ENCODE data around the gene ZNF488.
"Not testable (repeated sequence)": the region's sequence is repeated elsewhere in the genome, so short reads cannot be mapped to it uniquely, and the experiment has no call there.

The ZNF488 gene

GRCh38 chr10:47420305-47421056 is 36.4 kb upstream of the ZNF488 start:
- no peaks in the 10 kb centered on the region for H3K4me1 ChIP-seq (ENCODE audit: control insufficient read depth, low read depth, low read length)
- no peak overlapping the region for H3K27ac ChIP-seq (ENCODE audit: low read depth, low read length)
- H3K36me3 ChIP-seq (ENCODE audit: control insufficient read depth, insufficient read depth, low read length), result no peaks in the 10 kb centered on the region
- no CpG with 5 or more reads among the region's 14 CpGs for WGBS (ENCODE audit: extremely low coverage, insufficient coverage, low lambda C conversion rate)
- H3K4ac ChIP-seq (ENCODE audit: low read depth, low read length), result no peak overlapping the region
- no peak overlapping the region for H4K5ac ChIP-seq (ENCODE audit: low read length)
- H3K56ac ChIP-seq (ENCODE audit: low read length), result no peak overlapping the region
- no peak overlapping the region for H3K4me3 ChIP-seq (ENCODE audit: low read length)
- no peak overlapping the region for H4K8ac ChIP-seq (ENCODE audit: low read depth, low read length)
- no peak overlapping the region for H2BK15ac ChIP-seq (replicated peaks; ENCODE audit: low read depth)
- H2AK5ac ChIP-seq (ENCODE audit: low read length), result no peak overlapping the region
- no peak overlapping the region for H2BK120ac ChIP-seq (ENCODE audit: low read depth, low read length)
- no peak overlapping the region for H3K23ac ChIP-seq (ENCODE audit: low read length)
- no peaks in the 10 kb centered on the region for H3K79me1 ChIP-seq (ENCODE audit: low read length)
- H3K9ac ChIP-seq (ENCODE audit: low read length), result no peak overlapping the region
- H3K27me3 ChIP-seq (ENCODE audit: insufficient read depth, low read length, poor library complexity), result no peaks in the 10 kb centered on the region
- DNase-seq, result no peak
- no peak overlapping the region for H2BK5ac ChIP-seq (ENCODE audit: low read length)
- no peak overlapping the region for H3K18ac ChIP-seq (ENCODE audit: low read length)
- no peak overlapping the region for H3K4me2 ChIP-seq (ENCODE audit: low read length)
- no peaks in the 10 kb centered on the region for H3K79me2 ChIP-seq (ENCODE audit: control insufficient read depth, insufficient read depth, low read length)

- Histone ChIP-seq H3K4me2 (ENCODE audit: low read length) (no peak overlapping the region), H2BK15ac (replicated peaks; ENCODE audit: low read depth) (no peak overlapping the region), H4K8ac (ENCODE audit: low read depth, low read length) (no peak overlapping the region), H3K36me3 (ENCODE audit: control insufficient read depth, insufficient read depth, low read length) (no peaks in the 10 kb centered on the region), H3K23ac (ENCODE audit: low read length) (no peak overlapping the region), H2BK5ac (ENCODE audit: low read length) (no peak overlapping the region), H3K27me3 (ENCODE audit: insufficient read depth, low read length, poor library complexity) (no peaks in the 10 kb centered on the region), H3K4me1 (ENCODE audit: control insufficient read depth, low read depth, low read length) (no peaks in the 10 kb centered on the region), H3K4ac (ENCODE audit: low read depth, low read length) (no peak overlapping the region), H2AK5ac (ENCODE audit: low read length) (no peak overlapping the region), H3K9ac (ENCODE audit: low read length) (no peak overlapping the region), H3K18ac (ENCODE audit: low read length) (no peak overlapping the region), H3K79me1 (ENCODE audit: low read length) (no peaks in the 10 kb centered on the region), H2BK120ac (ENCODE audit: low read depth, low read length) (no peak overlapping the region), H3K56ac (ENCODE audit: low read length) (no peak overlapping the region), H3K79me2 (ENCODE audit: control insufficient read depth, insufficient read depth, low read length) (no peaks in the 10 kb centered on the region), H4K5ac (ENCODE audit: low read length) (no peak overlapping the region), H3K27ac (ENCODE audit: low read depth, low read length) (no peak overlapping the region), H3K4me3 (ENCODE audit: low read length) (no peak overlapping the region)
- no peak for DNase-seq
- WGBS (ENCODE audit: extremely low coverage, insufficient coverage, low lambda C conversion rate), result no CpG with 5 or more reads among the region's 2 CpGs
These were observed 35.3 kb upstream of the ZNF488 start for GRCh38 chr10:47419421-47419820.

GRCh38 chr10:47418966-47419365 is 34.9 kb upstream of the ZNF488 start:
- H3K4me3 ChIP-seq (ENCODE audit: low read length), result no peak overlapping the region
- no peak overlapping the region for H3K4ac ChIP-seq (ENCODE audit: low read depth, low read length)
- H3K18ac ChIP-seq (ENCODE audit: low read length), result no peak overlapping the region
- no peak for DNase-seq
- H3K4me2 ChIP-seq (ENCODE audit: low read length), result no peak overlapping the region
- no peak overlapping the region for H3K9ac ChIP-seq (ENCODE audit: low read length)
- H3K79me2 ChIP-seq (ENCODE audit: control insufficient read depth, insufficient read depth, low read length), result no peaks in the 10 kb centered on the region
- H4K8ac ChIP-seq (ENCODE audit: low read depth, low read length), result no peak overlapping the region
- no peaks in the 10 kb centered on the region for H3K4me1 ChIP-seq (ENCODE audit: control insufficient read depth, low read depth, low read length)
- H2BK5ac ChIP-seq (ENCODE audit: low read length), result no peak overlapping the region
- H3K27ac ChIP-seq (ENCODE audit: low read depth, low read length), result no peak overlapping the region
- no CpG with 5 or more reads among the region's 4 CpGs for WGBS (ENCODE audit: extremely low coverage, insufficient coverage, low lambda C conversion rate)
- no peak overlapping the region for H3K23ac ChIP-seq (ENCODE audit: low read length)
- H2BK15ac ChIP-seq (replicated peaks; ENCODE audit: low read depth), result no peak overlapping the region
- H2BK120ac ChIP-seq (ENCODE audit: low read depth, low read length), result no peak overlapping the region
- H3K27me3 ChIP-seq (ENCODE audit: insufficient read depth, low read length, poor library complexity), result no peaks in the 10 kb centered on the region
- H3K56ac ChIP-seq (ENCODE audit: low read length), result no peak overlapping the region
- H4K5ac ChIP-seq (ENCODE audit: low read length), result no peak overlapping the region
- H3K36me3 ChIP-seq (ENCODE audit: control insufficient read depth, insufficient read depth, low read length), result no peaks in the 10 kb centered on the region
- no peaks in the 10 kb centered on the region for H3K79me1 ChIP-seq (ENCODE audit: low read length)
- H2AK5ac ChIP-seq (ENCODE audit: low read length), result no peak overlapping the region

GRCh38 chr10:47418321-47418720 is 34.2 kb upstream of the ZNF488 start:
- WGBS (ENCODE audit: extremely low coverage, insufficient coverage, low lambda C conversion rate), result no CpG with 5 or more reads among the region's 6 CpGs
- H3K79me2 ChIP-seq (ENCODE audit: control insufficient read depth, insufficient read depth, low read length), result no peaks in the 10 kb centered on the region
- H3K27ac ChIP-seq (ENCODE audit: low read depth, low read length), result no peak overlapping the region
- no peak overlapping the region for H3K9ac ChIP-seq (ENCODE audit: low read length)
- H3K18ac ChIP-seq (ENCODE audit: low read length), result no peak overlapping the region
- DNase-seq, result no peak
- no peak overlapping the region for H3K23ac ChIP-seq (ENCODE audit: low read length)
- H3K79me1 ChIP-seq (ENCODE audit: low read length), result no peaks in the 10 kb centered on the region
- no peaks in the 10 kb centered on the region for H3K27me3 ChIP-seq (ENCODE audit: insufficient read depth, low read length, poor library complexity)
- no peak overlapping the region for H3K56ac ChIP-seq (ENCODE audit: low read length)
- no peak overlapping the region for H2BK5ac ChIP-seq (ENCODE audit: low read length)
- no peak overlapping the region for H3K4ac ChIP-seq (ENCODE audit: low read depth, low read length)
- H4K8ac ChIP-seq (ENCODE audit: low read depth, low read length), result no peak overlapping the region
- no peak overlapping the region for H4K5ac ChIP-seq (ENCODE audit: low read length)
- no peaks in the 10 kb centered on the region for H3K4me1 ChIP-seq (ENCODE audit: control insufficient read depth, low read depth, low read length)
- no peak overlapping the region for H2BK120ac ChIP-seq (ENCODE audit: low read depth, low read length)
- H3K4me2 ChIP-seq (ENCODE audit: low read length), result no peak overlapping the region
- H2AK5ac ChIP-seq (ENCODE audit: low read length), result no peak overlapping the region
- no peak overlapping the region for H3K4me3 ChIP-seq (ENCODE audit: low read length)
- no peak overlapping the region for H2BK15ac ChIP-seq (replicated peaks; ENCODE audit: low read depth)
- H3K36me3 ChIP-seq (ENCODE audit: control insufficient read depth, insufficient read depth, low read length), result no peaks in the 10 kb centered on the region

GRCh38 chr10:47416305-47417218 is 32.5 kb upstream of the ZNF488 start:
- not testable (repeated sequence) for H3K79me2 ChIP-seq (ENCODE audit: control insufficient read depth, insufficient read depth, low read length); H3K27ac ChIP-seq (ENCODE audit: low read depth, low read length); H3K4me1 ChIP-seq (ENCODE audit: control insufficient read depth, low read depth, low read length); H4K8ac ChIP-seq (ENCODE audit: low read depth, low read length); H3K4me3 ChIP-seq (ENCODE audit: low read length); DNase-seq; H3K36me3 ChIP-seq (ENCODE audit: control insufficient read depth, insufficient read depth, low read length); H3K4ac ChIP-seq (ENCODE audit: low read depth, low read length); H3K23ac ChIP-seq (ENCODE audit: low read length); H2BK120ac ChIP-seq (ENCODE audit: low read depth, low read length); H3K27me3 ChIP-seq (ENCODE audit: insufficient read depth, low read length, poor library complexity); H3K18ac ChIP-seq (ENCODE audit: low read length); H3K56ac ChIP-seq (ENCODE audit: low read length); H2AK5ac ChIP-seq (ENCODE audit: low read length); H2BK5ac ChIP-seq (ENCODE audit: low read length); H3K9ac ChIP-seq (ENCODE audit: low read length); H3K4me2 ChIP-seq (ENCODE audit: low read length); H3K79me1 ChIP-seq (ENCODE audit: low read length); H4K5ac ChIP-seq (ENCODE audit: low read length); H2BK15ac ChIP-seq (replicated peaks; ENCODE audit: low read depth)
- no CpG with 5 or more reads among the region's 6 CpGs for WGBS (ENCODE audit: extremely low coverage, insufficient coverage, low lambda C conversion rate)

Measured in mesendoderm (in vitro differentiated cells).